ENCODE results near the gene AMN.

Gene AMN

GRCh38 chr14:102911991-102912761 is 10.3 kb upstream of the AMN start:
- no peak for TF ChIP-seq CTCF (IDR thresholded peaks at IDR 0.05; ENCODE audit: extremely low read depth, insufficient read depth, missing control alignments)
- no peak for DNase-seq (ENCODE audit: low spot score)
- in situ Hi-C loops (cut with MboI; ENCODE audit: low pct_unique_long_range_greater_than_20kb, low sequenced_read_pairs, unreplicated experiment) = loop anchor here (10.0 kb wide), 2 partner anchors 137 to 217 kb away; partner anchors contain the start of gene TRAF3

DNA sequence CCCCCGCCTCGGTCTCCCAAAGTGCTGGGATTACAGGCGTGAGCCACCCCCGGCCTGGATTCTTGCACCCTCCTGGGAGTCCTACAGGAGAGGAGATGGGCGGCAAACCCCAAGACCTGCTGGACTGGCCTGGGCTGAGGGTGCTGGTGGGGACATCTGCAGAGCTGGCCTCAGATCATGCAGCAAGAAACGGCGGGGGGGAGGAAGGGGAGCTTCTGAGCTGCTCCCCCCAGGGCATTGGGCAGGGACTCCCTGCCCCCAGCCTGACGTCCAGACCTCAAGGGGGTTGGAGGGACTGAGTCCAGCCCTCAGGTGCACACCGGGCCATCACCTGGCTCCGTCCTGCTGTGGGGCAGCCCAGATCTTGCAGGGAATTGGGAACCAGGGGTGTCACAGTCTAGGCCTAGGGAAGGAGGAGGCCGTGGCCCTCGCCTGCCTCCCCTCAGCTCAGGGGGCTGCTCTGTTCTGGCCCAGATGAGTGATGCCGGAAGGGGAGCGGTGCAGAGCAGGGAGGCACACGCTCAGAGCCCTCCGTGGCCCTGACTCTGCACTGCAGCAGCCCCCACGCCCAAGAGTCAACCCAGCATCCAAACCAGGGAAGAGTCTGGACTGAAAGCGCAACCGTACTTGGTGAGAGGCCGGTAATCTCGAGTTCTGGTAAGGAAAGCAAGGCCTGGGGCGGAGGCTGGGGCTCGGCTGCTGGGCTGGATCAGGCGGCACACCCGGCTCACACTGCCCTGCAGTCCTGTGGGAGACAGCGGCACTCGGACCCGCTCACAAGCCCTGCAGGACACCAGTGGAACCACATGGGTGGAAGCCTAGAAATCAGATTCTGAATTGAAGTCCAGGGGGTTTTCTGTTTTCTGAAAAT is 8.9 kb upstream of the AMN start:
- TF ChIP-seq CTCF (IDR thresholded peaks at IDR 0.05; ENCODE audit: extremely low read depth, insufficient read depth, missing control alignments) = no peak
- in situ Hi-C loops (cut with MboI; ENCODE audit: low pct_unique_long_range_greater_than_20kb, low sequenced_read_pairs, unreplicated experiment) = loop anchor here (10.0 kb wide), 2 partner anchors 139 to 219 kb away; partner anchors contain the start of gene TRAF3
- no peak for DNase-seq (ENCODE audit: low spot score)

DNA sequence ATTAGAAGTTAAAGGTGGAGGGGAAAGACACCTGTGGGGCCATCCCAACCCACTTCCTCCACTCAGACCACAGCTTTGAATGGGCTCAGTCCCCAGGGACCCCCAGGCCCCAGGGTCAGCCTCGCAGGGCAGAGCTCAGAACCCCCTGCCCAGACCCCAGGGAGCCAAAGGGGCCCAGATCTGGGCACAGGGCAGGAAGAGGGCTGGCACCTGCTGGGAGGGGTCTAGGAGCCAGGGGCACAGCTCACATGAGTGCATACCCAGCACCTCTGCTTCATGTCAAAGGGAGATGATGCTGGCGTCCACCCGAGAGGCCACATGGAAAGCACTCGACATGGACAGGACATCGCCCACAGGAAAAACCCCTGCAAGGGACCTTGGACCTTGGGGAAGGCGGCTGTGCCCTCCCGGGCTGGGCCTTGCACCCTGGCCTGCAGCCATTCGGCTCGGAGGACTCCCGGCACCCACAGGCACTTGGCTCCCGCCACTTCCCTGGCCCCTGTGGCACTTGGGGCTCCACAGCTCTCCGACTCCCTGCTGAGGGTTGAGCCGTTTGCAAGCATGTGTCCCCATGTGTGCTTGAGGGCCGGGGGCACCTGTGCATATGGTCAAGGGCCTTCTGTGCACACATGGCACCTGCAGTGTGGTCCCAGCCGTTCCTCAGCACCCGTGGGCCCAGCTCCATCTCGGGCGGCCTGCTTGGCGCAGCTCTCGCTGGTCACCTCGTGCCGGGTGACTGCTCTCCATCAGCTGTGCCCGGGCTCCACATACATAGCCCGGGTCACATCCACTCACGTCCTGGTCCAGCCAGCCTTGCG is 7.8 kb upstream of the AMN start:
- no peak for TF ChIP-seq CTCF (IDR thresholded peaks at IDR 0.05; ENCODE audit: extremely low read depth, insufficient read depth, missing control alignments)
- in situ Hi-C loops (cut with MboI; ENCODE audit: low pct_unique_long_range_greater_than_20kb, low sequenced_read_pairs, unreplicated experiment) = loop anchor here (10.0 kb wide), 2 partner anchors 140 to 220 kb away; partner anchors contain the start of gene TRAF3

DNA sequence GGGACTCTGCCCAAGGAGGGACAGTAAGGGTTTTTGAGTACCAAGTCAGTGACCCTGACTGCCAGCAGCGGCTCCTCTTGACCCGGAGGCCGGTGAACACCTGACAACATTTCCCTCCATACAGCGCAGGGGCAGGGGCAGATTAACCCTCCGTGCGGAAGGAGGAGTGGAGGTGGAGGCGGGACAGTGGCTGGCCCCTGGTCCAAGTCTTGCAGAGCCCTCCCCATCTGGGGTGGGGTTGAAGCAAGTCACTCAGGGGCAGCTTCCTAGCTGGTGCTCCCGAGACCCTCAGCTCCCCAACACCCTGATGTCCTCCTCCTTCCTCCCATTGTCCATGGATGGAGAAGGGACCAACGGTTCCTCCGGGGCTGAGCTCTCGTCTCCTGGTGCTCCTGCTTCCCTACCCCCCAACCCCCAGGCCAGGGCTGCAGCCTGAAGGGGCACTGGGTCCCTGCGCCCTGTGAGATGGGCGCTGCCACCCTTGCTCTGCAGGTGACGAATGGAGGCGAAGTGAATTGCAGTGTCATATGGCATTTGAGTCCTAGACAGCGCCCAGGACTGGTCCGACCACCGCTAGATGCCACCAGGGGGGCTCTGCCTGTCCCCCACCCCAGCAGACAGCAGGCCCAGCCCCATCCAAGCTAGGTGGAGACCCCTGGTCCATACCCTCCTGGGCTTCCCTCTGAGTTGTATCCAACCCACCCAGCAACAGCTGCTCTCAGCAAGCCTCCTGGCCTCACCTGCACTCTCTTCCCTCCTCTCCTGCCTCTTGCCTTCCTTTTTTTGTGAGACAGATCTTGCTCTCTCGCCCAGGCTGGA is 7.0 kb upstream of the AMN start:
- DNase-seq (ENCODE audit: low spot score) = peak; percentile 34
- TF ChIP-seq CTCF (IDR thresholded peaks at IDR 0.05; ENCODE audit: extremely low read depth, insufficient read depth, missing control alignments) = no peak
- in situ Hi-C loops (cut with MboI; ENCODE audit: low pct_unique_long_range_greater_than_20kb, low sequenced_read_pairs, unreplicated experiment) = loop anchor here (10.0 kb wide), 2 partner anchors 141 to 221 kb away; partner anchors contain the start of gene TRAF3

More for the DNA sequence above, 7.8 kb upstream of the AMN start:
- DNase-seq (ENCODE audit: low spot score) = peak; percentile 54

GRCh38 chr14:102916347-102917055 is 6.0 kb upstream of the AMN start:
- no peak for DNase-seq (ENCODE audit: low spot score)
- TF ChIP-seq CTCF (IDR thresholded peaks at IDR 0.05; ENCODE audit: extremely low read depth, insufficient read depth, missing control alignments) = no peak
- in situ Hi-C loops (cut with MboI; ENCODE audit: low pct_unique_long_range_greater_than_20kb, low sequenced_read_pairs, unreplicated experiment) = loop anchor here (10.0 kb wide), 2 partner anchors 142 to 222 kb away; partner anchors contain the start of gene TRAF3
